ENCODE results near the gene TMEM63A.

- TF ChIP-seq FOXM1 (IDR thresholded peaks at IDR 0.05; ENCODE audit: borderline replicate concordance) (no peak), FOXK2 (IDR thresholded peaks at IDR 0.05) (no peak), ELF4 (IDR thresholded peaks at IDR 0.05) (no peak), TARDBP (IDR thresholded peaks at IDR 0.05) (no peak), PKNOX1 (IDR thresholded peaks at IDR 0.05) (no peak), CTBP1 (IDR thresholded peaks at IDR 0.05; ENCODE audit: borderline replicate concordance) (no peak), SUZ12 (IDR thresholded peaks at IDR 0.05) (no peak), BHLHE40 (IDR thresholded peaks at IDR 0.05; ENCODE audit: borderline replicate concordance) (no peak), FOXA1 (IDR thresholded peaks at IDR 0.05) (no peak), SP1 (IDR thresholded peaks at IDR 0.05) (no peak), HDGF (IDR thresholded peaks at IDR 0.05; ENCODE audit: borderline replicate concordance) (no peak), L3MBTL2 (conservative IDR thresholded peaks at IDR 0.05) (no peak), ZNF384 (IDR thresholded peaks at IDR 0.05) (no peak), LEF1 (IDR thresholded peaks at IDR 0.05; ENCODE audit: borderline replicate concordance) (no peak)
Measured at GRCh38 chr1:225880636-225881035, 1.5 kb downstream of the TMEM63A start.

Measured in HEK293T (cell line).